ENCODE data around the gene RAD21L1.
A peak's percentile ranks its signal among the peaks of the same experiment; 100 is the strongest.

RAD21L1 gene

GRCh38 chr20:1204113-1204512 is 21.7 kb upstream of the RAD21L1 start:
- Histone ChIP-seq H3K27ac (replicated peaks) (no peak overlapping the region), H3K4me3 (replicated peaks; ENCODE audit: insufficient read depth, low read length) (no peak overlapping the region), H3K27me3 (ENCODE audit: insufficient read depth, poor library complexity, severe bottlenecking) (no peaks in the 10 kb centered on the region)
- no peak for TF ChIP-seq CTCF (IDR thresholded peaks at IDR 0.05; ENCODE audit: insufficient read depth, low read length)
- TF ChIP-seq POLR2AphosphoS5 (IDR thresholded peaks at IDR 0.05; ENCODE audit: low read depth): no peak
- no peak for TF ChIP-seq GABPA (IDR thresholded peaks at IDR 0.05; ENCODE audit: low read depth)
- no peak for TF ChIP-seq SPI1 (IDR thresholded peaks at IDR 0.05; ENCODE audit: borderline replicate concordance, low read depth)
- TF ChIP-seq REST (IDR thresholded peaks at IDR 0.05; ENCODE audit: insufficient replicate concordance, low read depth): no peak
- DNase-seq (ENCODE audit: low read depth in 1 of 2, low spot score in 1 of 2): peak in 1 of 2 experiments; percentile 7

GRCh38 chr20:1204576-1204975 is 21.3 kb upstream of the RAD21L1 start:
- TF ChIP-seq CTCF (IDR thresholded peaks at IDR 0.05; ENCODE audit: insufficient read depth, low read length) (no peak), GABPA (IDR thresholded peaks at IDR 0.05; ENCODE audit: low read depth) (no peak), REST (IDR thresholded peaks at IDR 0.05; ENCODE audit: insufficient replicate concordance, low read depth) (no peak), SPI1 (IDR thresholded peaks at IDR 0.05; ENCODE audit: borderline replicate concordance, low read depth) (no peak), POLR2AphosphoS5 (IDR thresholded peaks at IDR 0.05; ENCODE audit: low read depth) (no peak)

GRCh38 chr20:1205802-1206201 is 20.0 kb upstream of the RAD21L1 start:
- no peak for TF ChIP-seq POLR2AphosphoS5 (IDR thresholded peaks at IDR 0.05; ENCODE audit: low read depth)
- no peak for TF ChIP-seq REST (IDR thresholded peaks at IDR 0.05; ENCODE audit: insufficient replicate concordance, low read depth)
- TF ChIP-seq CTCF (IDR thresholded peaks at IDR 0.05; ENCODE audit: insufficient read depth, low read length): no peak
- TF ChIP-seq GABPA (IDR thresholded peaks at IDR 0.05; ENCODE audit: low read depth): no peak
- no peak for TF ChIP-seq SPI1 (IDR thresholded peaks at IDR 0.05; ENCODE audit: borderline replicate concordance, low read depth)
- H3K27ac ChIP-seq (replicated peaks): no peak overlapping the region
- H3K4me3 ChIP-seq (replicated peaks; ENCODE audit: insufficient read depth, low read length): no peak overlapping the region
- H3K27me3 ChIP-seq (ENCODE audit: insufficient read depth, poor library complexity, severe bottlenecking): no peaks in the 10 kb centered on the region
- no peak for DNase-seq (ENCODE audit: low read depth in 1 of 2, low spot score in 1 of 2)

More at GRCh38 chr20:1204576-1204975, 21.3 kb upstream of the RAD21L1 start:
- DNase-seq (ENCODE audit: low read depth in 1 of 2, low spot score in 1 of 2): no peak
- no peak overlapping the region for H3K27ac ChIP-seq (replicated peaks)
- H3K27me3 ChIP-seq (ENCODE audit: insufficient read depth, poor library complexity, severe bottlenecking): no peaks in the 10 kb centered on the region
- no peak overlapping the region for H3K4me3 ChIP-seq (replicated peaks; ENCODE audit: insufficient read depth, low read length)

All from HL-60 (cell line).